HepG2 (cell line): ENCODE results near the gene PRMT7.

Source experiments
- CTCF ChIP-seq: sonication (generic); formaldehyde crosslinking; IDR thresholded peaks from 2 replicates; pipeline ENCODE4 v1.5.0; 2020; ENCODE audit warnings: mild to moderate bottlenecking, missing genetic modification reagents, moderate library complexity
- NFKBIZ ChIP-seq: IDR thresholded peaks from 2 replicates; pipeline ENCODE4 v1.6.1; 2018; ENCODE audit warnings: missing genetic modification reagents, missing compliant biosample characterization
- PCBP1 ChIP-seq: fragments of 200-400 bp; formaldehyde crosslinking; IDR thresholded peaks from 2 replicates; pipeline ENCODE4 v1.6.1; 2017; ENCODE audit warnings: mild to moderate bottlenecking, low read depth, low read length, borderline replicate concordance
- POLR2G ChIP-seq: fragments of 200-400 bp; formaldehyde crosslinking; IDR thresholded peaks from 2 replicates; pipeline ENCODE4 v1.6.1; 2018; ENCODE audit warnings: mild to moderate bottlenecking, low read depth, low read length, moderate library complexity
- RELA ChIP-seq: sonication (generic); formaldehyde crosslinking; IDR thresholded peaks from 2 replicates; pipeline ENCODE4 v1.4.0; 2020; ENCODE audit warnings: missing genetic modification reagents
- ZFP36 ChIP-seq: fragments of 150-350 bp; IDR thresholded peaks from 2 replicates; pipeline ENCODE4 v1.6.1; 2018; ENCODE audit warnings: borderline replicate concordance, low read length, low read depth; ENCODE audit not compliant: partially characterized antibody
- ZSCAN22 ChIP-seq: sonication (generic); formaldehyde crosslinking; IDR thresholded peaks from 2 replicates; pipeline ENCODE4 v1.4.0; 2020; ENCODE audit warnings: mild to moderate bottlenecking, missing genetic modification reagents

GRCh38 chr16:68273459-68273858 is 37.4 kb upstream of the PRMT7 start:
- no peak for TF ChIP-seq NFKBIZ
- no peak for TF ChIP-seq ZSCAN22 (CRISPR knock-in tag)
- TF ChIP-seq PCBP1 = no peak
- TF ChIP-seq RELA (CRISPR knock-in tag) = no peak
- TF ChIP-seq CTCF (CRISPR knock-in tag) = no peak
- TF ChIP-seq POLR2G = no peak
- TF ChIP-seq ZFP36 = no peak
